Measurements from ENCODE around the gene HLA-C.
"Not testable (repeated sequence)": the region's sequence is repeated elsewhere in the genome, so short reads cannot be mapped to it uniquely, and the experiment has no call there.

HLA-C gene

GRCh38 chr6:31268369-31268765 is 3.5 kb downstream of the HLA-C start:
- peaks cover 15% of the 10 kb centered on the region for H3K27me3 ChIP-seq
- TF ChIP-seq CTCF (IDR thresholded peaks at IDR 0.05; ENCODE audit: low read depth, low read length) = no peak
- DNase-seq = no peak

DNA sequence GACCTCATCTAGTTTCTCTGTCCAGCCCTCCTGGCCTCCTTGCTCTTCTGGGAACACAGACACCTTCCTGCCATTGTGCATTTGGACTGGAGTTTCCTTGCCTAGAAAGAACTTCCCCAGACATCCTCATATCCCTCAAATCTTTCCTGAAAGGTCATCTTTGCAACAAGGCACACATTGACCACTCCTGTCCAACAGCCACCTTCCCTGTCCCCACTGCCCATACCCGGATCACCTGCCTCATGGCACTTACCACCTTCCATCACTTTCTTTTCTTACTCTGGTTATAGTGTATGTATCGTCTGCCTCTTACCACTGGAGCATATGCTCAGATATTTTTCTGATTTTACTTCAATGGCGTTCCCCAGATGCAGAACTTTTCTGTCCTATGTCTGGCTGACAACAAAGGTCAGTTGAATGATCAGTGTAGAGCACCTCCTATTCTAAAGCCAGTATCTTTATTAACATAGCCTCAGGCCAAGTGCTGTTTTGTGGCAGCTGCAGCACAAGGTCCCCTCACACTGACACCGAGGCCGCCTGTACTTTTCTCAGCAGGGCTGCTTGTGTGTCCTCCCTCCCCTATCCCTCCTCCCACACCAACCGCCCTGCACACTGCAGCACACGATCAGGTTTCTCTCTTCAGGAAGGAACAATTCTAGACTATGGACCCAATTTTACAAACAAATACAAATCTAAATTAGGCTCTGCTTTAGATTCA is 4.1 kb downstream of the HLA-C start:
- peak; percentile 24 for DNase-seq
- Histone ChIP-seq H3K9me3 (no peaks in the 10 kb centered on the region), H3K36me3 (no peaks in the 10 kb centered on the region), H3K4me1 (no peaks in the 10 kb centered on the region), H3K4me3 (ENCODE audit: low read depth, low read length) (no peak overlapping the region), H3K27me3 (peaks cover 12% of the 10 kb centered on the region)
- no peak for TF ChIP-seq CTCF (IDR thresholded peaks at IDR 0.05; ENCODE audit: low read depth, low read length)

More at GRCh38 chr6:31268369-31268765, 3.5 kb downstream of the HLA-C start:
- Histone ChIP-seq H3K36me3 (no peaks in the 10 kb centered on the region), H3K9me3 (no peaks in the 10 kb centered on the region), H3K4me3 (ENCODE audit: low read depth, low read length) (no peak overlapping the region), H3K4me1 (no peaks in the 10 kb centered on the region)

GRCh38 chr6:31266567-31267360 is 5.1 kb downstream of the HLA-C start:
- DNase-seq = no peak
- no peak for TF ChIP-seq CTCF (IDR thresholded peaks at IDR 0.05; ENCODE audit: low read depth, low read length)
- Histone ChIP-seq H3K4me3 (ENCODE audit: low read depth, low read length) (no peak overlapping the region), H3K4me1 (no peaks in the 10 kb centered on the region), H3K9me3 (no peaks in the 10 kb centered on the region), H3K27me3 (peaks cover 5% of the 10 kb centered on the region; the same call in 1 of the 2 replicates), H3K36me3 (no peaks in the 10 kb centered on the region)

DNA sequence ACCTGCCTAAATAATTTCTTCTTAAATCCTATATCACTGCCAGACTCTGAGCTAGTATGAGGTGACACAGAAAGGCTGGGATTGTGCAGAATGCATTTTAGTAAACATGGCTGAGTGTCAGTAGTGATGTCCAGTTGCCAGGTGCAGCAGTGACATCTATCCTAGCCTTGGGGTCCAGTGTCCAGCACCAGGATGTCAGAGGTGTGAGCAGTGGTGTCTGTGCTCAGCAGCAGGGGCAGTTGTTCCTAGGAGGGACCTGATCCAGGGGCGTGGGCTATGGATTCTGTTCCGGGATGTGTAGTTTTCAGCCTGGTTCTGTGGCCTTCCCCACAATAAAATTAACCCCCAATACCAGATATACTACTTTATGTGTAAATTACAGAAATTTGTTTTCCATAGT is 6.0 kb downstream of the HLA-C start:
- no peaks in the 10 kb centered on the region for H3K36me3 ChIP-seq
- H3K4me3 ChIP-seq (ENCODE audit: low read depth, low read length) = no peak overlapping the region
- no peaks in the 10 kb centered on the region for H3K4me1 ChIP-seq
- no peaks in the 10 kb centered on the region for H3K9me3 ChIP-seq
- no peak for TF ChIP-seq CTCF (IDR thresholded peaks at IDR 0.05; ENCODE audit: low read depth, low read length)
- no peak for DNase-seq
- H3K27me3 ChIP-seq = peaks cover 5% of the 10 kb centered on the region; the same call in 1 of the 2 replicates

DNA sequence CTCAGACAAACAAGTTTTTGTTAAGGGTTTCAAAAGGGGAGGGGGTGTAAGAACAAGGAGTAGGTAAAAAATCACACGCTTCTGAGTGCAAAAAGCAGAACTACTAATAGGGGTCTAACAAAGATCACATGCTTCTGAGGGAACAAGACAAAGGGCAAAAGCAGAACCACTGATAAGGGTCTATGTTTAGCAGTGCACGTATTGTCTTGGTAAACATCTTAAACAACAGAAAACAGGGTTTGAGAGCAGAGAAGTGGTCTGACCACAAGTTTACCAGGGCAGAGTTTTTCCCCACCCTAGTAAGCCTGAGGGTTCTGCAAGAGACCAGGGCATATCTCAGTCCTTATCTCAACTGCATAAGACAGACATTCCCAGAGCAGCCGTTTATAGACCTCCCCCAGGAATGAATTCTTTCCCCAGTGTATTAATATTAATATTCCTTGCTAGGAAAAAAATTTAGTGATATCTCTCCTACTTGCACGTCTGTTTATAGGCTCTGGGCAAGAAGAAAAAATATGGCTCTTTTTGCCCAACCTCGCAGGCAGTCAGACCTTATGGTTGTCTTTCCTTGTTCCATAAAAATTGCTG is 8.5 kb downstream of the HLA-C start:
- not testable (repeated sequence) for H3K4me3 ChIP-seq (ENCODE audit: low read depth, low read length); H3K27me3 ChIP-seq; DNase-seq; H3K4me1 ChIP-seq; H3K36me3 ChIP-seq; H3K9me3 ChIP-seq

DNA sequence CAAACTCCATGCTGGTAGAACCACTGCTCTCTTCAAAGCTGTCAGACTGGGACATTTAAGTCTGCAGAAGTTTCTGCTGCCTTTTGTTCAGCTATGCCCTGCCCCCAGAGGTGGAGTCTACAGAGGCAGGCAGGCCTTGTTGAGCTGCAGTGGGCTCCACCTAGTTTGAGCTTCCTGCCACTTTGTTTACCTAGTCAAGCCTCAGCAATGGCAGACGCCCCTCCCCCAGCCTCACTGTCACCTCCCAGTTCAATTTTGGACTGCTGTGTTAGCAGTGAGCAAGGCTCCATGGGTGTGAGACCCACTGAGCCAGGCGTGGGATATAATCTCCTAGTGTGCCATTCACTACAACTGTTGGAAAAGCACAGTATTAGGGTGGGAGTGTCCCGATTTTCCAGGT is 11.9 kb downstream of the HLA-C start:
- H3K27me3 ChIP-seq; DNase-seq; H3K4me3 ChIP-seq (ENCODE audit: low read depth, low read length); H3K4me1 ChIP-seq; H3K9me3 ChIP-seq; H3K36me3 ChIP-seq: not testable (repeated sequence)

DNA sequence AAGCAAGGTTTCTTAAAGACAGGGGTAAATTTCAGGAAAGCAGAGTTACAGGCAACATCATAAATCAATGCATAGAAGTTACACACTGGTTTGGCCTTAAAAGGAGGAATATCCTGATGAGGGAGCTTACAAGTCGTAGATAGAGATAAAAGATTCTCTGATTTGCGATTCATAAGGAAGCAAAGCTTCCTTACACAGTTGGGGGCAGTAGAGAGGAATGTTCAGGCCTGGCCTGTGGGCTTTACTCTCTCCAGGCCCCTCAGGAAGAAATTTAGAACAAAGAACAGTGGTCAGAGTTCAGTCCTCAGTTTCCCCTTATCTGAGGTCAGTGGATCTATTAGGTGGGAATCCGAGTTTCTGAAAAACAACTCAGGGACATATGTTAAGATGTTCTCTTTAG is 19.3 kb downstream of the HLA-C start:
- peaks cover 27% of the 10 kb centered on the region for H3K27me3 ChIP-seq
- DNase-seq = no peak
- no peaks in the 10 kb centered on the region for H3K4me1 ChIP-seq
- TF ChIP-seq CTCF (IDR thresholded peaks at IDR 0.05; ENCODE audit: low read depth, low read length) = no peak; the same call in 1 of the 2 replicates
- H3K36me3 ChIP-seq = no peaks in the 10 kb centered on the region
- no peak overlapping the region for H3K4me3 ChIP-seq (ENCODE audit: low read depth, low read length)
- H3K9me3 ChIP-seq = no peaks in the 10 kb centered on the region

All from BE2C (cell line).